Hepatocyte (in vitro differentiated cells): ENCODE data around the gene AMFR.

Experiments
- EZH2 ChIP-seq: fragments of 200-600 bp; sonication (generic); IDR thresholded peaks from 2 replicates; pipeline ENCODE4 v1.6.1; 2016; ENCODE audit warnings: antibody characterized with exemption, mild to moderate bottlenecking, borderline replicate concordance
- EZH2phosphoT487 ChIP-seq: fragments of 200-600 bp; sonication (generic); IDR thresholded peaks from one replicate; pipeline ENCODE4 v1.6.1; 2018; ENCODE audit warnings: antibody characterized with exemption, mild to moderate bottlenecking, low read depth, moderate library complexity; ENCODE audit not compliant: unreplicated experiment, severe bottlenecking
- TF ChIP-seq, protein P1 (sequence below): fragments of 200-600 bp; sonication (generic); IDR thresholded peaks from 2 replicates; pipeline ENCODE4 v1.5.1; 2016; ENCODE audit warnings: antibody characterized with exemption, mild to moderate bottlenecking; ENCODE audit not compliant: poor library complexity

- TF ChIP-seq EZH2 (no peak), EZH2phosphoT487 (no peak)
- TF ChIP-seq, protein P1, sequence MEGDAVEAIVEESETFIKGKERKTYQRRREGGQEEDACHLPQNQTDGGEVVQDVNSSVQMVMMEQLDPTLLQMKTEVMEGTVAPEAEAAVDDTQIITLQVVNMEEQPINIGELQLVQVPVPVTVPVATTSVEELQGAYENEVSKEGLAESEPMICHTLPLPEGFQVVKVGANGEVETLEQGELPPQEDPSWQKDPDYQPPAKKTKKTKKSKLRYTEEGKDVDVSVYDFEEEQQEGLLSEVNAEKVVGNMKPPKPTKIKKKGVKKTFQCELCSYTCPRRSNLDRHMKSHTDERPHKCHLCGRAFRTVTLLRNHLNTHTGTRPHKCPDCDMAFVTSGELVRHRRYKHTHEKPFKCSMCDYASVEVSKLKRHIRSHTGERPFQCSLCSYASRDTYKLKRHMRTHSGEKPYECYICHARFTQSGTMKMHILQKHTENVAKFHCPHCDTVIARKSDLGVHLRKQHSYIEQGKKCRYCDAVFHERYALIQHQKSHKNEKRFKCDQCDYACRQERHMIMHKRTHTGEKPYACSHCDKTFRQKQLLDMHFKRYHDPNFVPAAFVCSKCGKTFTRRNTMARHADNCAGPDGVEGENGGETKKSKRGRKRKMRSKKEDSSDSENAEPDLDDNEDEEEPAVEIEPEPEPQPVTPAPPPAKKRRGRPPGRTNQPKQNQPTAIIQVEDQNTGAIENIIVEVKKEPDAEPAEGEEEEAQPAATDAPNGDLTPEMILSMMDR, result no peak
These were observed 105.3 kb downstream of the AMFR start for GRCh38 chr16:56320056-56320455.
